SK-N-SH treated with all-trans-retinoic acid at 6 μM for 48 hours (cell line): ENCODE measurements around the gene WDR19.

Experiments
- ARNTL ChIP-seq: fragments of 450-650 bp; formaldehyde crosslinking; IDR thresholded peaks from 2 replicates; pipeline ENCODE4 v1.5.0; 2020; ENCODE audit warnings: low read depth, mild to moderate bottlenecking, moderate library complexity, borderline replicate concordance
- ESRRG ChIP-seq: fragments of 250-450 bp; sonication (Bioruptor Pico); IDR thresholded peaks from 2 replicates; pipeline ENCODE4 v1.6.1; 2021; ENCODE audit warnings: mild to moderate bottlenecking
- ISL1 ChIP-seq: fragments of 250-450 bp; sonication (Bioruptor Pico); IDR thresholded peaks from 2 replicates; pipeline ENCODE4 v2.1.2; 2022; ENCODE audit warnings: mild to moderate bottlenecking, moderate library complexity
- OSR1 ChIP-seq: fragments of 250-450 bp; sonication (Bioruptor Pico); IDR thresholded peaks from 2 replicates; pipeline ENCODE4 v1.8.0; 2022; ENCODE audit warnings: moderate library complexity, mild to moderate bottlenecking, inconsistent platforms
- TOX ChIP-seq: fragments of 250-450 bp; sonication (Bioruptor Pico); IDR thresholded peaks from 2 replicates; pipeline ENCODE4 v1.8.0; 2021; ENCODE audit warnings: mild to moderate bottlenecking, moderate library complexity, borderline replicate concordance
- ZFP3 ChIP-seq: fragments of 250-450 bp; sonication (Bioruptor Pico); IDR thresholded peaks from 2 replicates; pipeline ENCODE4 v1.5.0; 2020; ENCODE audit warnings: mild to moderate bottlenecking, moderate library complexity
- ZFP30 ChIP-seq: fragments of 450-650 bp; formaldehyde crosslinking; IDR thresholded peaks from 2 replicates; pipeline ENCODE4 v1.5.0; 2022; ENCODE audit warnings: mild to moderate bottlenecking, moderate library complexity
- TF ChIP-seq, protein P1 (sequence below): fragments of 250-450 bp; sonication (Bioruptor Pico); IDR thresholded peaks from 2 replicates; pipeline ENCODE4 v1.5.1; 2021; ENCODE audit warnings: mild to moderate bottlenecking, moderate library complexity

DNA sequence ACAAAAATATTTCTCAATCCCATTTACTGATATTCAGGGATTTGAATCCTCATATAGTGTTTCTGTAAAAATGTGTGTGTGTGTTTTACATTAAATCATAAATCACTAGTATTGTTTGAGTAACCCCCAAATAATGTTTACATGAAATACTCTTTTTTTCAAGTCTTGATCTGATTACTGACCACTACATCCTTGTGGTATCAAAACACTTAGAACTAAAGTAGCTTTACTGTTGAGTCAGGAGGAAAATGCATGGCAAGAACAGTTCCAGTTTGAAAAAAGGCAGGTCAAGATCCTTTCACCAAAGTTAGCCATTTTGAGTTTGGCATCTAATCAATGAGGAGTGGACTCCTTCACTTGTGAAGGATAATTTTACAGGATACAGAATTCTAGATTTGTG is 3.6 kb upstream of the WDR19 start:
- TF ChIP-seq ARNTL (CRISPR knock-in tag) (no peak), ZFP30 (no peak), ISL1 (no peak), ZFP3 (no peak), ESRRG (CRISPR knock-in tag) (no peak), OSR1 (CRISPR knock-in tag) (no peak), TOX (no peak)
- TF ChIP-seq, protein P1, sequence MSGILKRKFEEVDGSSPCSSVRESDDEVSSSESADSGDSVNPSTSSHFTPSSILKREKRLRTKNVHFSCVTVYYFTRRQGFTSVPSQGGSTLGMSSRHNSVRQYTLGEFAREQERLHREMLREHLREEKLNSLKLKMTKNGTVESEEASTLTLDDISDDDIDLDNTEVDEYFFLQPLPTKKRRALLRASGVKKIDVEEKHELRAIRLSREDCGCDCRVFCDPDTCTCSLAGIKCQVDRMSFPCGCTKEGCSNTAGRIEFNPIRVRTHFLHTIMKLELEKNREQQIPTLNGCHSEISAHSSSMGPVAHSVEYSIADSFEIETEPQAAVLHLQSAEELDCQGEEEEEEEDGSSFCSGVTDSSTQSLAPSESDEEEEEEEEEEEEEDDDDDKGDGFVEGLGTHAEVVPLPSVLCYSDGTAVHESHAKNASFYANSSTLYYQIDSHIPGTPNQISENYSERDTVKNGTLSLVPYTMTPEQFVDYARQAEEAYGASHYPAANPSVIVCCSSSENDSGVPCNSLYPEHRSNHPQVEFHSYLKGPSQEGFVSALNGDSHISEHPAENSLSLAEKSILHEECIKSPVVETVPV (CRISPR knock-in tag), result no peak
